ENCODE data around the gene HSD11B1L. TPM values are rescaled to one million over a fixed set of nuclear protein-coding genes. Genes with fewer than 3 reads are reported as not detected.

HSD11B1L gene
- total RNA-seq, 1 experiment from 2014 or later = 10.9 TPM

DNA sequence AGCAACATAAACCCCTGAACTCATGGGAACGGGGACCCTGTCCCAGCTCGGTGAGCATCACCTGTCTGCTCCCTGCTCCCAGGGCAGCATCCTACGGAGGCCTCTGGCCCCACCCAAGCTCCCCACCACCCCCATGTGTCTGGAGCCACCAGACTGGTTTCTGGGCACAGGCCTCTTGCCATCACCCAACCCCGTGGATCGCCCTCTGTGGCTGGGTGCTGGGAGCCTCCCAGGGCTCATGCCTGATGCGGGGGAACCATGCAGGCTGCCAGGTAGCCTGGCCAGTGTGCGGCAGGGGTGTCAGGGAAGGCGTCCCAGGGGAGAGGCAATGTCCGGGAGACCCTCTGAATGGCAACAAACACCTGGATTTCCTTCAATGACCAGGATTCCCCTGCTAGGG, 3.2 kb upstream of the HSD11B1L start:
- ChIA-PET POLR2A (ENCODE audit: unreplicated experiment) (no interaction called here), CTCF (no interaction called here)
- no peak overlapping the region for H2AFZ ChIP-seq (ENCODE audit: low read length)
- H3K4me3 ChIP-seq (ENCODE audit: low read length) = no peak overlapping the region
- H3K4me1 ChIP-seq (ENCODE audit: insufficient read depth, low read length) = peaks cover 8% of the 10 kb centered on the region; the same call in 1 of the 2 replicates
- H3K9ac ChIP-seq (ENCODE audit: low read length) = no peak overlapping the region
- ATAC-seq (no peak), DNase-seq (no peak)
- no peaks in the 10 kb centered on the region for H3K36me3 ChIP-seq (ENCODE audit: low read depth, low read length)
- H3K27me3 ChIP-seq (ENCODE audit: low read length) = no peaks in the 10 kb centered on the region
- no TSS peak for BruUV-seq (replicated peaks)
- no peak overlapping the region for H3K27ac ChIP-seq (ENCODE audit: low read length)
- peaks cover 13% of the 10 kb centered on the region for H3K79me2 ChIP-seq (ENCODE audit: low read length)
- H3K9me2 ChIP-seq (replicated peaks; ENCODE audit: low read length) = no peaks in the 10 kb centered on the region
- no peaks in the 10 kb centered on the region for H3F3A ChIP-seq (ENCODE audit: low read length, unreplicated experiment)
- TF ChIP-seq, protein P1, sequence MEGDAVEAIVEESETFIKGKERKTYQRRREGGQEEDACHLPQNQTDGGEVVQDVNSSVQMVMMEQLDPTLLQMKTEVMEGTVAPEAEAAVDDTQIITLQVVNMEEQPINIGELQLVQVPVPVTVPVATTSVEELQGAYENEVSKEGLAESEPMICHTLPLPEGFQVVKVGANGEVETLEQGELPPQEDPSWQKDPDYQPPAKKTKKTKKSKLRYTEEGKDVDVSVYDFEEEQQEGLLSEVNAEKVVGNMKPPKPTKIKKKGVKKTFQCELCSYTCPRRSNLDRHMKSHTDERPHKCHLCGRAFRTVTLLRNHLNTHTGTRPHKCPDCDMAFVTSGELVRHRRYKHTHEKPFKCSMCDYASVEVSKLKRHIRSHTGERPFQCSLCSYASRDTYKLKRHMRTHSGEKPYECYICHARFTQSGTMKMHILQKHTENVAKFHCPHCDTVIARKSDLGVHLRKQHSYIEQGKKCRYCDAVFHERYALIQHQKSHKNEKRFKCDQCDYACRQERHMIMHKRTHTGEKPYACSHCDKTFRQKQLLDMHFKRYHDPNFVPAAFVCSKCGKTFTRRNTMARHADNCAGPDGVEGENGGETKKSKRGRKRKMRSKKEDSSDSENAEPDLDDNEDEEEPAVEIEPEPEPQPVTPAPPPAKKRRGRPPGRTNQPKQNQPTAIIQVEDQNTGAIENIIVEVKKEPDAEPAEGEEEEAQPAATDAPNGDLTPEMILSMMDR (conservative IDR thresholded peaks at IDR 0.05; ENCODE audit: low read depth, low read length) = no peak
- TF ChIP-seq EZH2 (IDR thresholded peaks at IDR 0.05; ENCODE audit: low read length, unreplicated experiment) (no peak), EZH2phosphoT487 (IDR thresholded peaks at IDR 0.05; ENCODE audit: borderline replicate concordance, low read length) (no peak)
- no peaks in the 10 kb centered on the region for H3K9me3 ChIP-seq (ENCODE audit: low read length)
- intact Hi-C loops (cut with micrococcal nuclease) = no loop called here
- no peaks in the 10 kb centered on the region for H4K20me1 ChIP-seq (ENCODE audit: low read length)
- no peak overlapping the region for H3K4me2 ChIP-seq (ENCODE audit: low read length)

DNA sequence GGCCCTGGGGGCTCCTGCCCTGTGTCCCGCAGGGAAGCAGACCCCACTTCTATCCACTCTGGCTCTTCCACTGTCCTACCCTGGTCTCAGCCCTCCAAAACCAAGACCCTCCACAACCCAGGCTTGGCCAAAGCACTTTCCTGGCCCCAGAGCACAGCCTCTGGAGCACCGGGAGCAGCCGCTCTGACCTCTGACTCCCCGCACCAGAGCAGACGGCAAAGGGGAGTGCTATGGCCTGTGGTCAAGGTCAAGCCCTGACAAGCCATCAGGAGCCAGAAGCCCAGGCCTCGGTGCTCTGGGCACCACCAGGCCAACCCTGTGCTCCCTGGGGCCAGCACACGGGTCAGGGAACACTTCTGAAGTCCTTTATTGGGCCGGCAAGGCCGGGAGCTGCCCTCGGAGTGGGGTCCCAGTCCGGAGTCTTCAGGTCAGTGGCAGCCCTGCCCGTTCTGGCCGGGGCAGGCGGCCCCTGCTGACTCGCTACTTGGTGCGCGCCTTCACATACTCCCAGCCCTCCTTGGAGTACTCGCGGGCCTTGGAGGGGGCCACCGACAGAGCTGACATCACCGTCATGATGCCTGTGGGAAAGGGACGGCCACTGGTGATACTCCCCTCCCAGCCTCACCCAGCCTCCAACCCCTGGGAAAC, 2.6 kb upstream of the HSD11B1L start:
- H3K9me3 ChIP-seq (ENCODE audit: low read length) = no peaks in the 10 kb centered on the region
- ChIA-PET CTCF (no interaction called here), POLR2A (ENCODE audit: unreplicated experiment) (no interaction called here)
- no peak overlapping the region for H3K4me3 ChIP-seq (ENCODE audit: low read length)
- no peak overlapping the region for H3K27ac ChIP-seq (ENCODE audit: low read length)
- H3F3A ChIP-seq (ENCODE audit: low read length, unreplicated experiment) = no peaks in the 10 kb centered on the region
- peaks cover 13% of the 10 kb centered on the region for H3K79me2 ChIP-seq (ENCODE audit: low read length)
- H3K9ac ChIP-seq (ENCODE audit: low read length) = no peak overlapping the region
- H3K4me2 ChIP-seq (ENCODE audit: low read length) = no peak overlapping the region
- H3K27me3 ChIP-seq (ENCODE audit: low read length) = no peaks in the 10 kb centered on the region
- H3K36me3 ChIP-seq (ENCODE audit: low read depth, low read length) = no peaks in the 10 kb centered on the region
- H3K4me1 ChIP-seq (ENCODE audit: insufficient read depth, low read length) = peaks cover 8% of the 10 kb centered on the region; the same call in 1 of the 2 replicates
- H3K9me2 ChIP-seq (replicated peaks; ENCODE audit: low read length) = no peaks in the 10 kb centered on the region
- DNase-seq = no peak
- intact Hi-C loops (cut with micrococcal nuclease) = no loop called here
- TF ChIP-seq, protein P1 (conservative IDR thresholded peaks at IDR 0.05; ENCODE audit: low read depth, low read length) = no peak
- no peak for TF ChIP-seq EZH2 (IDR thresholded peaks at IDR 0.05; ENCODE audit: low read length, unreplicated experiment)
- TF ChIP-seq EZH2phosphoT487 (IDR thresholded peaks at IDR 0.05; ENCODE audit: borderline replicate concordance, low read length) = no peak
- no peak for ATAC-seq
- no peak overlapping the region for H2AFZ ChIP-seq (ENCODE audit: low read length)
- H4K20me1 ChIP-seq (ENCODE audit: low read length) = no peaks in the 10 kb centered on the region
- BruUV-seq (replicated peaks) = no TSS peak

DNA sequence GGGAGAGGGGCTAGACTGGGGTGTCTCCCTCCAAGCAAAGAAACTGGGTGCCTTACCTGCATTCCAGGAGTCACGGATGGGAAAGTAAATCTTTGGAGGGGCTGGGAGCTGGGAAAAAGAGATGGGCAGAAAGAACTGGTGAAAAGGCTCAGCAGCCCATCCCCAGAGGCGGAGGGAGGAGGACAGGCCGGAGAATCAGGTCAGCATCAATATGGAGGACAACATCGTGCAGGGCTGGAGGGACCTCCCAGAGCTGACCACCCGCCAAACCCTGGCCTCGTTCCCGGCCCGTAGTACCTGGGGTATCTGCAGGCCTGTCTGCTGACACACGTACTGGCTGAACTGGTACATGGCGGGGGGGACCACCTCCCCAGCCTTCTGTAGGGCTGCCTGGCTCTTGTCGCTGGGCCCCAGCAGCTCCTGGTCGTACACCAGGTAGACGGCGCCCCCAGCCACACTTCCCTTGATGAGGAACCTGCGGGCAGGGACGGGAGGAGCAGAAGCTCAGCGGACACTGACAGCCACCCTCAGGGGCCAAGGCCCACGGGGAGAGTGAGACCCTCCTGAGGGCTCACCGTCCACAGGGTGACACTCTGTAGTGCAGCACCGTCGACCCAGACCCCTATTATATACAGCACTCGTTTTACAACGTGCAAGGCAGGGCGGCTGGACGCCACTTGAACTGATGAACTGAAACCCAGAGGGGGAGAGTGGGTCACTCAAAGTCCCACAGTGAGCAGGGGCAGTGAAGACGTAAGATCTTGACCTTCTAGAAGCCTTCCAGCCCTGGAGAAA, 1.3 kb upstream of the HSD11B1L start:
- H3K4me1 ChIP-seq (ENCODE audit: insufficient read depth, low read length) = peaks cover 8% of the 10 kb centered on the region; the same call in 1 of the 2 replicates
- POLR2A ChIA-PET (ENCODE audit: unreplicated experiment) = no interaction called here
- no TSS peak for BruUV-seq (replicated peaks)

More for the DNA sequence above, 1.3 kb upstream of the HSD11B1L start:
- no peak for DNase-seq
- H3K4me2 ChIP-seq (ENCODE audit: low read length) = peak overlapping the region; percentile 92
- H3K36me3 ChIP-seq (ENCODE audit: low read depth, low read length) = no peaks in the 10 kb centered on the region
- H3K9me2 ChIP-seq (replicated peaks; ENCODE audit: low read length) = no peaks in the 10 kb centered on the region
- no peak for TF ChIP-seq EZH2 (IDR thresholded peaks at IDR 0.05; ENCODE audit: low read length, unreplicated experiment)
- TF ChIP-seq, protein P1 (conservative IDR thresholded peaks at IDR 0.05; ENCODE audit: low read depth, low read length) = no peak
- TF ChIP-seq EZH2phosphoT487 (IDR thresholded peaks at IDR 0.05; ENCODE audit: borderline replicate concordance, low read length) = no peak
- H3F3A ChIP-seq (ENCODE audit: low read length, unreplicated experiment) = no peaks in the 10 kb centered on the region
- peak overlapping the region; percentile 74 for H2AFZ ChIP-seq (ENCODE audit: low read length)
- peak overlapping the region; percentile 88 for H3K9ac ChIP-seq (ENCODE audit: low read length)
- H3K4me3 ChIP-seq (ENCODE audit: low read length) = peak overlapping the region; percentile 79
- ATAC-seq = no peak
- peaks cover 13% of the 10 kb centered on the region for H3K79me2 ChIP-seq (ENCODE audit: low read length)
- no peaks in the 10 kb centered on the region for H4K20me1 ChIP-seq (ENCODE audit: low read length)
- H3K9me3 ChIP-seq (ENCODE audit: low read length) = no peaks in the 10 kb centered on the region
- no peaks in the 10 kb centered on the region for H3K27me3 ChIP-seq (ENCODE audit: low read length)
- CTCF ChIA-PET = no interaction called here
- intact Hi-C loops (cut with micrococcal nuclease) = loop anchor here (10.0 kb wide), 2 partner anchors 115 to 1855 kb away; partner anchors contain the start of genes DUS3L and PNPLA6
- H3K27ac ChIP-seq (ENCODE audit: low read length) = peak overlapping the region; percentile 32
